GM06990 (cell line): ENCODE measurements around the gene PCDHGB5.
A peak's percentile ranks its signal among the peaks of the same experiment; 100 is the strongest.
"Not testable (repeated sequence)": the region's sequence is repeated elsewhere in the genome, so short reads cannot be mapped to it uniquely, and the experiment has no call there.

Experiments used
- DNase-seq: peaks from one replicate; pipeline ENCODE4 v3.0.0-alpha.2; 2011; ENCODE audit not compliant: insufficient read length; ENCODE audit errors: extremely low read depth
- H3K27me3 ChIP-seq: replicated peaks from 2 replicates; pipeline ENCODE4 v1.6.0; 2011; ENCODE audit warnings: low read length; ENCODE audit not compliant: control insufficient read depth, insufficient read depth
- H3K36me3 ChIP-seq: 2 replicates; pipeline ENCODE4 v1.5.1; 2011; ENCODE audit warnings: low read length; ENCODE audit not compliant: control insufficient read depth, insufficient read depth
- H3K4me3 ChIP-seq: replicated peaks from 2 replicates; pipeline ENCODE4 v1.5.1; 2011; ENCODE audit warnings: low read depth, mild to moderate bottlenecking, control low read depth, low read length
- TF ChIP-seq, protein P1 (sequence below): IDR thresholded peaks from 2 replicates; pipeline ENCODE4 v1.5.1; 2011; ENCODE audit warnings: low read length, control low read depth, mild to moderate bottlenecking, inconsistent platforms; ENCODE audit not compliant: insufficient read depth, poor library complexity, severe bottlenecking

The PCDHGB5 gene

DNA sequence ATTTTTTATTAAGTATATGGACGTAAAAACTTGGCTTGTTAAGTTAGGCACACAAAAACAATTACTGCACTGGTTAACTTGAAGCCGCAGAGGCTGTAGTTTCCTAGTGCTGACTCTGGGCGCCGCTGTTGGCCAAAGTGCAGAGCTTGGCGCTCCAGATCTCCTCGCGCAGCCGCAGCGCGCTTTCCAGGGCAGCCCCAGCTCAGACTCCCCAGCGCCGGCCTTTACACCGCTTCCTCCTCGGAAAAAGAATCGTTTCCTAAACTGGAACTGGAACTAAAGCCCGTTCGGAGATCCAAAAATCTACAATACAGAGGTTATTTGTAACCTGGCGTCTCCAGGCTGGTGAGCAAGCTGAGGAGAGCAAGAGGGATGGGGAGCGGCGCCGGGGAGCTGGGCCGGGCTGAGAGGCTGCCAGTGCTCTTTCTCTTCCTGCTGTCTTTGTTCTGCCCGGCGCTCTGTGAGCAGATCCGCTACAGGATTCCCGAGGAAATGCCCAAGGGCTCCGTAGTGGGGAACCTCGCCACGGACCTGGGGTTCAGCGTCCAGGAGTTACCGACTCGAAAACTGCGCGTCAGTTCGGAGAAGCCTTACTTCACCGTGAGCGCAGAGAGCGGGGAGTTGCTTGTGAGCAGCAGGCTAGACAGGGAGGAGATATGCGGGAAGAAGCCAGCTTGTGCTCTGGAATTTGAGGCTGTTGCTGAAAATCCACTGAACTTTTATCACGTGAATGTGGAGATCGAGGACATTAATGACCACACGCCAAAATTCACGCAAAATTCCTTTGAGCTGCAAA, at the start of gene PCDHGB5:
Gene PCDHGB5 (plus strand): TSS at position 192 of the 796 bp plus-strand sequence. CDS start 181 bp downstream, at position 373.
- not testable (repeated sequence) for H3K27me3 ChIP-seq, H3K4me3 ChIP-seq, H3K36me3 ChIP-seq
- TF ChIP-seq, protein P1, sequence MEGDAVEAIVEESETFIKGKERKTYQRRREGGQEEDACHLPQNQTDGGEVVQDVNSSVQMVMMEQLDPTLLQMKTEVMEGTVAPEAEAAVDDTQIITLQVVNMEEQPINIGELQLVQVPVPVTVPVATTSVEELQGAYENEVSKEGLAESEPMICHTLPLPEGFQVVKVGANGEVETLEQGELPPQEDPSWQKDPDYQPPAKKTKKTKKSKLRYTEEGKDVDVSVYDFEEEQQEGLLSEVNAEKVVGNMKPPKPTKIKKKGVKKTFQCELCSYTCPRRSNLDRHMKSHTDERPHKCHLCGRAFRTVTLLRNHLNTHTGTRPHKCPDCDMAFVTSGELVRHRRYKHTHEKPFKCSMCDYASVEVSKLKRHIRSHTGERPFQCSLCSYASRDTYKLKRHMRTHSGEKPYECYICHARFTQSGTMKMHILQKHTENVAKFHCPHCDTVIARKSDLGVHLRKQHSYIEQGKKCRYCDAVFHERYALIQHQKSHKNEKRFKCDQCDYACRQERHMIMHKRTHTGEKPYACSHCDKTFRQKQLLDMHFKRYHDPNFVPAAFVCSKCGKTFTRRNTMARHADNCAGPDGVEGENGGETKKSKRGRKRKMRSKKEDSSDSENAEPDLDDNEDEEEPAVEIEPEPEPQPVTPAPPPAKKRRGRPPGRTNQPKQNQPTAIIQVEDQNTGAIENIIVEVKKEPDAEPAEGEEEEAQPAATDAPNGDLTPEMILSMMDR = peak; percentile 17
- DNase-seq = peak; percentile 37

DNA sequence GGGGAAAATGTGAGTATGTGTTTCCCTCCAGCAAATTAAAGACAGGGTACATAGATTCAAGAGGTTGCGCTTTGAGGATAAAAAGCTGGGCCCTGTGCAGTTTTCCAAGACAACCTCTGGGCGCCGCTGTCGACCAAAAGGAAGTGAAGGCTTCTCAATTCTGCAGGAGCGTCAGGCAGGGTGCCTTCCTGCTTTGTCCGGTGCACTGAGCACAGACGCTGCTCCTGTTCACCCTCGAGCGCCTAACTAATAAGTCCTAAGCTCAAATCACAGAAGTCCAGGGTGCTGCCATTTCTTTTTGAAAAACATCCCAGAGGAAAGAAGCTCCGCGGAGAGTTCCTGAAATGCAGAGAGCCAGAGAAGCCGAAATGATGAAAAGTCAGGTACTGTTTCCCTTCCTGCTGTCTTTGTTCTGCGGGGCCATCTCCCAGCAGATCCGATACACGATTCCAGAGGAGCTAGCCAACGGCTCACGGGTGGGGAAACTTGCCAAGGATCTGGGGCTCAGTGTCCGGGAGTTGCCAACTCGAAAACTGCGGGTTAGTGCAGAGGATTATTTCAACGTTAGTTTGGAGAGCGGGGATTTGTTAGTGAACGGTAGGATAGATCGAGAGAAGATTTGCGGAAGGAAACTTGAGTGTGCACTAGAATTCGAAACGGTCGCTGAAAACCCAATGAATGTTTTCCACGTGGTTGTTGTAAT, 47.7 kb upstream of the PCDHGB5 start, which contains the start of gene PCDHGB1:
Gene PCDHGB1 (plus strand): TSS at position 183 of the 703 bp plus-strand sequence. CDS start 162 bp downstream, at position 345.
- H3K4me3 ChIP-seq = peak within 1 kb of the TSS; percentile 58
- H3K36me3 ChIP-seq = no peaks in the 10 kb centered on the region
- no peaks in the 10 kb centered on the region for H3K27me3 ChIP-seq
- DNase-seq = no peak
- TF ChIP-seq, protein P1 = peak; percentile 72

DNA sequence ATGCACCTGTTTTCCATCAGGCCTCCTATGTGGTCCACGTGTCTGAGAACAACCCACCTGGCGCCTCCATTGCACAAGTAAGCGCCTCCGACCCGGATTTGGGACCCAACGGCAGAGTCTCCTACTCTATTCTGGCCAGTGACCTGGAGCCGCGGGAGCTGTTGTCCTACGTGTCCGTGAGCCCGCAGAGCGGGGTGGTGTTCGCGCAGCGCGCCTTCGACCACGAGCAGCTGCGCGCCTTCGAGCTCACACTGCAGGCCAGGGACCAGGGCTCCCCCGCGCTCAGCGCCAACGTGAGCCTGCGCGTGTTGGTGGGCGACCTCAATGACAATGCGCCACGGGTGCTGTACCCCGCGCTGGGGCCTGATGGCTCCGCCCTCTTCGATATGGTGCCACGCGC, 46.2 kb upstream of the PCDHGB5 start:
- DNase-seq = no peak
- Histone ChIP-seq H3K27me3 (no peaks in the 10 kb centered on the region), H3K4me3 (no peak overlapping the region), H3K36me3 (no peaks in the 10 kb centered on the region)
- TF ChIP-seq, protein P1 = no peak

DNA sequence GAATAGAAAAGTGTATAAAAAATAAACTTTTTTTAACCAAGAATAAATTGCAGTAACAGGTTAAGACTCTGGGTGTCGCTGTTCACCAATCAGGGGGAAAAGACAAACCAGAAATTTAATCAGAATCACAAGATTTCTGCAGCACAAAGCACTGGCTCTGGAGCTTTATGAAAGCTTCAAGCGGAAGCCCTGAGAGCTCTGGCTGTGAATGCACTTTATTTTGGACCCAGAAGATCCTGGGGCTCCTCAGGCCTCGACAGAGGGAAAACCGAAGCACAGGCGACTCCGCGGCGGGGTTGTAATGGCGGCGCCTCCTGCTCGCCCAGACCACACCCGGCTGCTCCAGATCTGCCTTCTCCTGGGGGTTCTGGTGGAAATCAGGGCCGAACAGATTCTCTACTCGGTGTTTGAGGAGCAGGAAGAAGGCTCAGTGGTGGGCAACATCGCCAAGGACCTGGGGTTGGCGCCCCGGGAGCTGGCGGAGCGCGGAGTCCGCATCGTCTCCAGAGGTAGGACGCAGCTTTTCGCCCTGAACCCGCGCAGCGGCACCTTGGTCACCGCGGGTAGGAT, 42.8 kb upstream of the PCDHGB5 start, which contains the start of gene PCDHGA4:
Gene PCDHGA4 (plus strand): TSS at position 122 of the 570 bp plus-strand sequence. CDS start 87 bp downstream, at position 209.
- TF ChIP-seq, protein P1 = peak; percentile 28
- Histone ChIP-seq H3K4me3 (no peak within 1 kb of the TSS), H3K27me3 (no peaks in the 10 kb centered on the region), H3K36me3 (no peaks in the 10 kb centered on the region)
- no peak for DNase-seq

DNA sequence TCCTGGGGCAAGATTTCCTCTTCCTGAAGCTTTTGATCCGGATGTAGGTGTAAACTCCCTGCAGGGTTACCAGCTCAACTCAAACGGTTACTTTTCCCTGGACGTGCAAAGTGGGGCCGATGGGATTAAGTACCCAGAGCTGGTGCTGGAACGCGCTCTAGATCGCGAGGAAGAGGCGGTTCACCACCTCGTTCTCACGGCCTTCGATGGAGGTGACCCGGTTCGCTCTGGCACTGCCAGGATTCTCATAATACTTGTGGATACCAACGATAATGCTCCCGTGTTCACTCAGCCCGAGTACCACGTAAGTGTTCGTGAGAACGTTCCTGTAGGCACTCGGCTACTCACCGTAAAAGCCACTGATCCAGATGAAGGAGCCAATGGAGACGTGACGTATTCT, 42.1 kb upstream of the PCDHGB5 start:
- DNase-seq = no peak
- TF ChIP-seq, protein P1 = no peak
- Histone ChIP-seq H3K27me3 (no peaks in the 10 kb centered on the region), H3K36me3 (no peaks in the 10 kb centered on the region), H3K4me3 (no peak overlapping the region)
